H1 (cell line): ENCODE measurements around the gene SSTR4. TPM values are rescaled to one million over a fixed set of nuclear protein-coding genes. Genes with fewer than 3 reads are reported as not detected.
A peak's percentile ranks its signal among the peaks of the same experiment; 100 is the strongest.

Experiments used
- BACH1 ChIP-seq: IDR thresholded peaks from 2 replicates; pipeline ENCODE4 v1.6.1; 2012; ENCODE audit warnings: low read length, improper control_type of control experiment
- EZH2 ChIP-seq: fragments of 200-600 bp; sonication (generic); IDR thresholded peaks from 2 replicates; pipeline ENCODE4 v1.7.1; 2012; ENCODE audit warnings: low read depth, mild to moderate bottlenecking, moderate library complexity, low read length, inconsistent platforms; ENCODE audit not compliant: severe bottlenecking
- GABPA ChIP-seq: IDR thresholded peaks from 2 replicates; pipeline ENCODE4 v1.6.1; 2011; ENCODE audit warnings: mild to moderate bottlenecking, low read length, moderate library complexity, borderline replicate concordance; ENCODE audit not compliant: insufficient read depth
- KDM4A ChIP-seq: IDR thresholded peaks from one replicate; pipeline ENCODE4 v1.7.1; 2012; ENCODE audit warnings: low read depth, mild to moderate bottlenecking, moderate library complexity, low read length, inconsistent platforms; ENCODE audit not compliant: severe bottlenecking
- NRF1 ChIP-seq: IDR thresholded peaks from 2 replicates; pipeline ENCODE4 v1.6.1; 2011; ENCODE audit warnings: mild to moderate bottlenecking, low read depth, low read length, improper control_type of control experiment
- POLR2AphosphoS5 ChIP-seq: IDR thresholded peaks from 2 replicates; pipeline ENCODE4 v1.6.1; 2011; ENCODE audit warnings: low read depth, low read length
- POU5F1 ChIP-seq: IDR thresholded peaks from 2 replicates; pipeline ENCODE4 v1.6.1; 2011; ENCODE audit warnings: low read depth, mild to moderate bottlenecking, low read length, moderate library complexity
- SP1 ChIP-seq: IDR thresholded peaks from 2 replicates; pipeline ENCODE4 v1.6.1; 2011; ENCODE audit warnings: low read depth, low read length
- TAF1 ChIP-seq: IDR thresholded peaks from 2 replicates; pipeline ENCODE4 v1.6.1; 2011; ENCODE audit warnings: mild to moderate bottlenecking, low read depth, low read length
- polyA plus RNA-seq, 7 experiments: library from polyadenylated mRNA; depleted of rRNA in 3 of 7; stranded (reverse) in 5 of 7; unstranded in 2 of 7; fragments of >200 nt in 5 of 7; fragments of 200-250 nt in 2 of 7; gene quantifications; 1 replicate in 5 of 7; 2 replicates in 1 of 7; 4 replicates in 1 of 7; pipeline versions ENCODE4 v1.2.1 to v1.2.3, GENCODE V29; 2011 to 2013; ENCODE audit warnings: missing spikeins in 2 of 7, mixed read lengths in 2 of 7
- total RNA-seq: library from RNA; stranded (reverse); fragmentation: NEBNext Ultra II Directional; extraction: Animal tissue kit (Norgen Biotek cat#: 25700); gene quantifications from 2 replicates; pipeline ENCODE4 v1.2.1, GENCODE V29; 2021
- TF ChIP-seq, protein P1 (sequence below): fragments of 300-600 bp; sonication (generic); IDR thresholded peaks from 2 replicates; pipeline ENCODE4 v1.7.1; 2012; ENCODE audit warnings: low read length, moderate library complexity, mild to moderate bottlenecking, inconsistent platforms; ENCODE audit not compliant: insufficient replicate concordance

The SSTR4 gene
- total and polyA plus RNA-seq, 2 of the 8 experiments (the other 6 are each of a cell fraction or from before 2014, with no cell fraction given): 0.05 TPM; not detected in 1

GRCh38 chr20:23034721-23035671 is at the start of gene SSTR4 (continued):
- TF ChIP-seq, protein P1, sequence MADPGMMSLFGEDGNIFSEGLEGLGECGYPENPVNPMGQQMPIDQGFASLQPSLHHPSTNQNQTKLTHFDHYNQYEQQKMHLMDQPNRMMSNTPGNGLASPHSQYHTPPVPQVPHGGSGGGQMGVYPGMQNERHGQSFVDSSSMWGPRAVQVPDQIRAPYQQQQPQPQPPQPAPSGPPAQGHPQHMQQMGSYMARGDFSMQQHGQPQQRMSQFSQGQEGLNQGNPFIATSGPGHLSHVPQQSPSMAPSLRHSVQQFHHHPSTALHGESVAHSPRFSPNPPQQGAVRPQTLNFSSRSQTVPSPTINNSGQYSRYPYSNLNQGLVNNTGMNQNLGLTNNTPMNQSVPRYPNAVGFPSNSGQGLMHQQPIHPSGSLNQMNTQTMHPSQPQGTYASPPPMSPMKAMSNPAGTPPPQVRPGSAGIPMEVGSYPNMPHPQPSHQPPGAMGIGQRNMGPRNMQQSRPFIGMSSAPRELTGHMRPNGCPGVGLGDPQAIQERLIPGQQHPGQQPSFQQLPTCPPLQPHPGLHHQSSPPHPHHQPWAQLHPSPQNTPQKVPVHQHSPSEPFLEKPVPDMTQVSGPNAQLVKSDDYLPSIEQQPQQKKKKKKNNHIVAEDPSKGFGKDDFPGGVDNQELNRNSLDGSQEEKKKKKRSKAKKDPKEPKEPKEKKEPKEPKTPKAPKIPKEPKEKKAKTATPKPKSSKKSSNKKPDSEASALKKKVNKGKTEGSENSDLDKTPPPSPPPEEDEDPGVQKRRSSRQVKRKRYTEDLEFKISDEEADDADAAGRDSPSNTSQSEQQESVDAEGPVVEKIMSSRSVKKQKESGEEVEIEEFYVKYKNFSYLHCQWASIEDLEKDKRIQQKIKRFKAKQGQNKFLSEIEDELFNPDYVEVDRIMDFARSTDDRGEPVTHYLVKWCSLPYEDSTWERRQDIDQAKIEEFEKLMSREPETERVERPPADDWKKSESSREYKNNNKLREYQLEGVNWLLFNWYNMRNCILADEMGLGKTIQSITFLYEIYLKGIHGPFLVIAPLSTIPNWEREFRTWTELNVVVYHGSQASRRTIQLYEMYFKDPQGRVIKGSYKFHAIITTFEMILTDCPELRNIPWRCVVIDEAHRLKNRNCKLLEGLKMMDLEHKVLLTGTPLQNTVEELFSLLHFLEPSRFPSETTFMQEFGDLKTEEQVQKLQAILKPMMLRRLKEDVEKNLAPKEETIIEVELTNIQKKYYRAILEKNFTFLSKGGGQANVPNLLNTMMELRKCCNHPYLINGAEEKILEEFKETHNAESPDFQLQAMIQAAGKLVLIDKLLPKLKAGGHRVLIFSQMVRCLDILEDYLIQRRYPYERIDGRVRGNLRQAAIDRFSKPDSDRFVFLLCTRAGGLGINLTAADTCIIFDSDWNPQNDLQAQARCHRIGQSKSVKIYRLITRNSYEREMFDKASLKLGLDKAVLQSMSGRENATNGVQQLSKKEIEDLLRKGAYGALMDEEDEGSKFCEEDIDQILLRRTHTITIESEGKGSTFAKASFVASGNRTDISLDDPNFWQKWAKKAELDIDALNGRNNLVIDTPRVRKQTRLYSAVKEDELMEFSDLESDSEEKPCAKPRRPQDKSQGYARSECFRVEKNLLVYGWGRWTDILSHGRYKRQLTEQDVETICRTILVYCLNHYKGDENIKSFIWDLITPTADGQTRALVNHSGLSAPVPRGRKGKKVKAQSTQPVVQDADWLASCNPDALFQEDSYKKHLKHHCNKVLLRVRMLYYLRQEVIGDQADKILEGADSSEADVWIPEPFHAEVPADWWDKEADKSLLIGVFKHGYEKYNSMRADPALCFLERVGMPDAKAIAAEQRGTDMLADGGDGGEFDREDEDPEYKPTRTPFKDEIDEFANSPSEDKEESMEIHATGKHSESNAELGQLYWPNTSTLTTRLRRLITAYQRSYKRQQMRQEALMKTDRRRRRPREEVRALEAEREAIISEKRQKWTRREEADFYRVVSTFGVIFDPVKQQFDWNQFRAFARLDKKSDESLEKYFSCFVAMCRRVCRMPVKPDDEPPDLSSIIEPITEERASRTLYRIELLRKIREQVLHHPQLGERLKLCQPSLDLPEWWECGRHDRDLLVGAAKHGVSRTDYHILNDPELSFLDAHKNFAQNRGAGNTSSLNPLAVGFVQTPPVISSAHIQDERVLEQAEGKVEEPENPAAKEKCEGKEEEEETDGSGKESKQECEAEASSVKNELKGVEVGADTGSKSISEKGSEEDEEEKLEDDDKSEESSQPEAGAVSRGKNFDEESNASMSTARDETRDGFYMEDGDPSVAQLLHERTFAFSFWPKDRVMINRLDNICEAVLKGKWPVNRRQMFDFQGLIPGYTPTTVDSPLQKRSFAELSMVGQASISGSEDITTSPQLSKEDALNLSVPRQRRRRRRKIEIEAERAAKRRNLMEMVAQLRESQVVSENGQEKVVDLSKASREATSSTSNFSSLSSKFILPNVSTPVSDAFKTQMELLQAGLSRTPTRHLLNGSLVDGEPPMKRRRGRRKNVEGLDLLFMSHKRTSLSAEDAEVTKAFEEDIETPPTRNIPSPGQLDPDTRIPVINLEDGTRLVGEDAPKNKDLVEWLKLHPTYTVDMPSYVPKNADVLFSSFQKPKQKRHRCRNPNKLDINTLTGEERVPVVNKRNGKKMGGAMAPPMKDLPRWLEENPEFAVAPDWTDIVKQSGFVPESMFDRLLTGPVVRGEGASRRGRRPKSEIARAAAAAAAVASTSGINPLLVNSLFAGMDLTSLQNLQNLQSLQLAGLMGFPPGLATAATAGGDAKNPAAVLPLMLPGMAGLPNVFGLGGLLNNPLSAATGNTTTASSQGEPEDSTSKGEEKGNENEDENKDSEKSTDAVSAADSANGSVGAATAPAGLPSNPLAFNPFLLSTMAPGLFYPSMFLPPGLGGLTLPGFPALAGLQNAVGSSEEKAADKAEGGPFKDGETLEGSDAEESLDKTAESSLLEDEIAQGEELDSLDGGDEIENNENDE: no peak
- no peak for TF ChIP-seq SP1
- TF ChIP-seq POU5F1: no peak
- no peak for TF ChIP-seq BACH1
- TF ChIP-seq GABPA: 0 out of 2 replicates have a peak, but pooled peaks have one; percentile 52
- peak; percentile 57 for TF ChIP-seq EZH2
- no peak for TF ChIP-seq NRF1
- TF ChIP-seq KDM4A: peak; percentile 82
- no peak for TF ChIP-seq POLR2AphosphoS5
- no peak for TF ChIP-seq TAF1
